Esophagus muscularis mucosa (tissue), 4 donors: Measurements from ENCODE around the gene ZNF484. TPM values are rescaled to one million over a fixed set of nuclear protein-coding genes. Genes with fewer than 3 reads are reported as not detected.
"Not testable (repeated sequence)": the region's sequence is repeated elsewhere in the genome, so short reads cannot be mapped to it uniquely, and the experiment has no call there.

Experiments used
- DNase-seq: peaks from one replicate; pipeline ENCODE4 v3.0.0-alpha.2; 2017; ENCODE audit errors: extremely low spot score
- H3K27ac ChIP-seq, 4 donors: fragments of 200-600 bp; sonication (generic); replicated peaks in 1 of 4; 1 replicate in 3 of 4; 2 replicates in 1 of 4; pipeline ENCODE4 v1.5.1; 2016 to 2019; ENCODE audit warnings: mild to moderate bottlenecking in 1 of 4
- H3K27me3 ChIP-seq, 4 donors: fragments of 200-600 bp; sonication (generic); one replicate each; pipeline versions ENCODE4 v1.5.1 to v1.6.0; 2016 to 2019
- H3K36me3 ChIP-seq, 4 donors: fragments of 200-600 bp; sonication (generic); one replicate each; pipeline ENCODE4 v1.5.1; 2016 to 2019
- H3K4me1 ChIP-seq, 4 donors: fragments of 200-600 bp; sonication (generic); one replicate each; pipeline ENCODE4 v1.5.1; 2016 to 2019
- H3K4me3 ChIP-seq, 4 donors: fragments of 200-600 bp; sonication (generic); 1 replicate in 2 of 4; 2 replicates in 2 of 4; pipeline ENCODE4 v1.5.1; 2016 to 2019; ENCODE audit warnings: mild to moderate bottlenecking in 4 of 4, moderate library complexity in 1 of 4
- H3K9me3 ChIP-seq, 4 donors: fragments of 200-600 bp; sonication (generic); 1 replicate in 3 of 4; 2 replicates in 1 of 4; pipeline ENCODE4 v1.5.1; 2016 to 2019
- CTCF ChIP-seq, 3 experiments: fragments of 200-600 bp in 2 of 3; fragments of 450-650 bp in 1 of 3; sonication (generic) in 2 of 3; IDR thresholded peaks; one replicate each; pipeline ENCODE4 v1.5.1; 2017 to 2019; ENCODE audit warnings: antibody characterized with exemption in 3 of 3, mild to moderate bottlenecking in 2 of 3, moderate library complexity in 1 of 3
- EP300 ChIP-seq: sonication (generic); formaldehyde crosslinking; IDR thresholded peaks from one replicate; pipeline ENCODE4 v1.6.1; 2017; ENCODE audit warnings: antibody characterized with exemption
- POLR2A ChIP-seq: fragments of 450-650 bp; IDR thresholded peaks from one replicate; pipeline ENCODE4 v1.6.1; 2017; ENCODE audit warnings: antibody characterized with exemption, moderate library complexity, mild to moderate bottlenecking, low read depth
- POLR2AphosphoS5 ChIP-seq, 2 donors: sonication (generic); formaldehyde crosslinking; IDR thresholded peaks; one replicate each; pipeline ENCODE4 v1.6.1; 2017; ENCODE audit warnings: antibody characterized with exemption in 2 of 2
- WGBS: methylation state at CpG from one replicate; pipeline ENCODE4 v1.1.5; 2018; 5-methylcytosine and 5-hydroxymethylcytosine counted together
- intact Hi-C: fragments of 100-400 bp; cut with DNase I; formaldehyde crosslinking; loops from one replicate; pipeline ENCODE4 v1.15.1; 2023
- total RNA-seq, 4 donors: library from RNA; depleted of rRNA; stranded (reverse); fragments of >200 nt; gene quantifications; one replicate each; pipeline versions ENCODE4 v1.1.0 to v1.2.1, GENCODE V29; 2016

Gene ZNF484
- total RNA-seq, 4 donors from 2014 or later = 8.9 to 11.4 (median 9.9) TPM

DNA sequence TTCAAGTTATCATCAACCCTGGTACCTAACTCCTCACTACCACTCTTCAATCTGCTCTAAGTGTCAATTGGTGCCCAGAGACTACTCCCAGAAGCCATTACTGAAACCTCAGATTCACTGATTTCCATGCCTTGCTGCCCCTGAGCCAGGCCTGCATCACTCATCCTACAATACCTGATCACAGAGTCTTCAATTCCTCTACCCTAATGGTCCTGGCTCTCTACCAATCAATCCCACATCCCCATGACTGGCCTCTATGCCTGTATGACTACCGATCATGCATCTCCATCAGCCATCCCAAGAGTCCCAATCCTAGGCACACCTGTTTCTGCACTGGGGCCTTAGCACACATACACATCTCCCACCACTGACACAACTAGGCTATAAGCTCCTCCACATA lies 2.5 kb downstream of the ZNF484 start:
- Histone ChIP-seq H3K27ac (no peak overlapping the region), H3K27me3 (no peaks in the 10 kb centered on the region), H3K4me1 (peaks cover 10 to 18% (median 14%) of the 10 kb centered on the region in 4 donors), H3K9me3 (no peaks in the 10 kb centered on the region), H3K4me3 (no peak overlapping the region), H3K36me3 (peaks cover 0 to 17% (median 6%) of the 10 kb centered on the region in 4 donors)
- WGBS = 100% methylated on average over 1 of the region's 1 CpG
- intact Hi-C loops = no loop called here
- DNase-seq = no peak
- no peak for TF ChIP-seq POLR2AphosphoS5 (IDR thresholded peaks at IDR 0.05)
- TF ChIP-seq CTCF (IDR thresholded peaks at IDR 0.05) = no peak
- TF ChIP-seq POLR2A = no peak
- TF ChIP-seq EP300 = no peak

DNA sequence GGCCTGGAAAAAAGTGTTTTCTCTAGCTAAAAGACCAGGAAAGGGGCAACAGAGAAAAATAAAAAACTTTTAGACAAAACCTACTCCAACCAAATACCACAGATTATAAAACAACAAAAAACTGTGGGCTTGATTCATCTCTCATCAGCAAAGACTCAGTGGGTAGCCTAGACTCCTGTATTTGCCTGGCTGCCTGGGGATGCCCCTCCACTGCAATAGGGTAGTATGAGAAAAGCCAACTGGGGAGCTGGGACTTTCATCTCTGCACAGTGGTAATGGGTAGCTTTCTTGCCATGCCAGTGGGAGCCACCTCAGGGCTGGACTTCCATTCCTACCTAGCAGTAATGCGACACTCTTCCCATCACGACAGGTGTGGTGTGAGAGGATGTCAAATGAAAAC lies 7.5 kb downstream of the ZNF484 start:
- intact Hi-C loops = no loop called here
- no peak overlapping the region for H3K4me3 ChIP-seq
- no peaks in the 10 kb centered on the region for H3K4me1 ChIP-seq
- peaks cover 0 to 50% (median 24%) of the 10 kb centered on the region in 4 donors for H3K36me3 ChIP-seq
- TF ChIP-seq CTCF (IDR thresholded peaks at IDR 0.05) = no peak
- no peak for TF ChIP-seq POLR2A
- 94% methylated on average over 2 of the region's 2 CpGs for WGBS
- H3K27me3 ChIP-seq = no peaks in the 10 kb centered on the region
- no peaks in the 10 kb centered on the region for H3K9me3 ChIP-seq
- no peak for DNase-seq
- H3K27ac ChIP-seq = no peak overlapping the region

- H3K27me3 ChIP-seq, H3K27ac ChIP-seq, H3K9me3 ChIP-seq, H3K4me1 ChIP-seq, intact Hi-C loops, H3K4me3 ChIP-seq, DNase-seq: not testable (repeated sequence)
- 98% methylated on average over 2 of the region's 2 CpGs for WGBS
- H3K36me3 ChIP-seq = peaks cover 0 to 40% (median 25%) of the 10 kb centered on the region in 4 donors
Observed at GRCh38 chr9:92866600-92866999, 11.2 kb downstream of the ZNF484 start.

GRCh38 chr9:92864152-92864551 lies 13.7 kb downstream of the ZNF484 start:
- no peak for DNase-seq
- intact Hi-C loops = no loop called here
- Histone ChIP-seq H3K36me3 (peaks cover 0 to 45% (median 28%) of the 10 kb centered on the region in 4 donors), H3K4me1 (no peaks in the 10 kb centered on the region), H3K27me3 (no peaks in the 10 kb centered on the region), H3K27ac (no peak overlapping the region), H3K9me3 (no peaks in the 10 kb centered on the region), H3K4me3 (no peak overlapping the region)
- WGBS = 93% methylated on average over 5 of the region's 5 CpGs
- TF ChIP-seq CTCF (IDR thresholded peaks at IDR 0.05) (no peak), EP300 (no peak), POLR2AphosphoS5 (IDR thresholded peaks at IDR 0.05) (no peak), POLR2A (no peak)

DNA sequence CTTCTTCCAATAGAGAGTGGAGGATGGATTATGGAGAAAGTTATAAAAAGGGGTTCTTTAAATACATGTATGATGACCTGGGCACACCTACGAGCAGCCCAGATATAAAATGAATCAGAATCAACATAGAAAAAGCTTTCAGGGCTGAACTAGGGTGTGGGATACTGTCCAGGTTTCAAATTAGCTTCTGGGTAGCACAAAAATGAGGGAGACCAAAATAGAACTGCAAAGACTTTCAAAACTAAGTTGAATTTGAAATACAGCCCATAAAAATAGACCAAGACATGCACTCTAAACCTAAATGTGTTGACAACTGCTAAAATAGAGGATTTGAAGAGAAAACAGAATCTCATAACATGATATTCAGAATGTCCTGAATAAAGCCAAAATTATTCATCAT lies 17.0 kb downstream of the ZNF484 start:
- Histone ChIP-seq H3K4me1 (no peaks in the 10 kb centered on the region), H3K36me3 (peaks cover 4 to 38% (median 22%) of the 10 kb centered on the region in 4 donors), H3K27me3 (no peaks in the 10 kb centered on the region), H3K4me3 (no peak overlapping the region), H3K9me3 (no peaks in the 10 kb centered on the region), H3K27ac (no peak overlapping the region)
- DNase-seq = no peak
- intact Hi-C loops = no loop called here
- 70% methylated on average over 1 of the region's 1 CpG for WGBS
- TF ChIP-seq POLR2A (no peak), EP300 (no peak), POLR2AphosphoS5 (IDR thresholded peaks at IDR 0.05) (no peak), CTCF (IDR thresholded peaks at IDR 0.05) (no peak)
